ENCODE data around the gene CDH12.

Gene CDH12

DNA sequence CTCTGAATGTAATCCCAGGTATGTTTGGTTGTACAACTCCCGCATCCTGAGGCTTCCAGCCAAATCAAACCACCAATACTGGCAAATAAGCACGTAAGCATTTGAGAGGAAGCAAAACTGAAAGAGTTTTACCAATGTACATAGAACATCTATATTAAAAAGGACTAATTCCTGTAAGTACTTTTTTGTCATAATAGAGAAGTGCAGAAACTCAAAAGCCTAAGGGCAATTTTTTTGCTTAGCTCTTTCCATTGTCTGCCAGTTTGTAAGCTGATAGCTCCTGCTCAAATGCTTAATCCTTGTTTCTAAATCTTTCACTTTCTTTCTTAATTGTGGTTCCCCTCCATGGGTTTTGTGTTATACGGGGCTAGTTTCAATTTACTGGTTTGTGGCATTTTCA, 1151.8 kb downstream of the CDH12 start:
- DNase-seq, result no peak
